ENCODE measurements around the gene PIGN. TPM values are rescaled to one million over a fixed set of nuclear protein-coding genes. Genes with fewer than 3 reads are reported as not detected.

PIGN gene
- total RNA-seq, 1 experiment from 2014 or later, result 30.8 TPM

- in situ Hi-C loops (cut with HindIII; ENCODE audit: low sequenced_read_pairs), result no loop called here
- peak; percentile 82 for DNase-seq (ENCODE audit: low spot score)
These were observed 55.5 kb downstream of the PIGN start for GRCh38 chr18:62131301-62131909.

- no peak for DNase-seq (ENCODE audit: low spot score)
- in situ Hi-C loops (cut with HindIII; ENCODE audit: low sequenced_read_pairs), result no loop called here
These were observed 58.7 kb downstream of the PIGN start for GRCh38 chr18:62128157-62128556.

- no peak for DNase-seq (ENCODE audit: low spot score)
- in situ Hi-C loops (cut with HindIII; ENCODE audit: low sequenced_read_pairs), result no loop called here
These were observed 60.1 kb downstream of the PIGN start for GRCh38 chr18:62126737-62127136.

- in situ Hi-C loops (cut with HindIII; ENCODE audit: low sequenced_read_pairs), result no loop called here
- DNase-seq (ENCODE audit: low spot score), result no peak
These were observed 61.2 kb downstream of the PIGN start for GRCh38 chr18:62125702-62126101.

DNA sequence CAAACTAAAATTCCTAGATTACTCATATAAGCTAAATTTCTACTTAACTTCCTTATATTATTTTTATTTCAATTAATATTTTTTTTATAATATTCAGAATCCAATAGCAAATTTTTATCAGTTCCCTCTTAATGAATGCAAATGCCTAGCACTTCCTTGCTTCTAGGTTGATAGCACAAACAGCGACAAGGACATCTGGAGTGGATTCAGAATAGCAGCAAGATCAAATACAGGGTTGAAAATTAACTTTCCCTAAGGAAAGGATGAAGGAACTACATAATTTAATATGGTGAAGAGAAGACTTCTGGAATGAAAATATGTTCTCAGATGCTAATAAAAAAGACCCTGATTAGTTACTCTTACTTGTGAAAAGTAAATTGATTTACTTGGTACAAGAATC is 64.5 kb downstream of the PIGN start:
- in situ Hi-C loops (cut with HindIII; ENCODE audit: low sequenced_read_pairs), result no loop called here
- no peak for DNase-seq (ENCODE audit: low spot score)

- no peak for DNase-seq (ENCODE audit: low spot score)
- in situ Hi-C loops (cut with HindIII; ENCODE audit: low sequenced_read_pairs), result no loop called here
These were observed 67.0 kb downstream of the PIGN start for GRCh38 chr18:62119884-62120283.

DNA sequence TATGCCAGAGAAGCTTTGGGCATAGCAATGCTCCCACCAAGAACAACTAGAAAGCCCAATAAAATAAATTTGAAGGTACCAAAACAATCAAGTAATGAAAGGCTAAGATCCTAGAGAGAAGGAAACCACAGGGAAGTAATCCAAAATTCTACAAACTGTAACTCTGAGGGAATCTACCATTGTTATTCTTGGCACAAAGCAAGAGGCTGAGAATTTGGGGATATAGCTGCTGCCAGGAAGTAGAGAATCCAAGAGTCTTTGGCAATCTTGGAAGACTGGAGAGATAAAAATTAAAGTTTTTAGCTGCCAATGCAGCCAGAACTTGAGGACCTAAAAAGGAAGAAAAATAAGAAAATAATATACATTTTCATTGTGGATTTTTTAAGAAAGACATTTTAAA is 68.5 kb downstream of the PIGN start:
- in situ Hi-C loops (cut with HindIII; ENCODE audit: low sequenced_read_pairs), result no loop called here
- DNase-seq (ENCODE audit: low spot score), result no peak

DNA sequence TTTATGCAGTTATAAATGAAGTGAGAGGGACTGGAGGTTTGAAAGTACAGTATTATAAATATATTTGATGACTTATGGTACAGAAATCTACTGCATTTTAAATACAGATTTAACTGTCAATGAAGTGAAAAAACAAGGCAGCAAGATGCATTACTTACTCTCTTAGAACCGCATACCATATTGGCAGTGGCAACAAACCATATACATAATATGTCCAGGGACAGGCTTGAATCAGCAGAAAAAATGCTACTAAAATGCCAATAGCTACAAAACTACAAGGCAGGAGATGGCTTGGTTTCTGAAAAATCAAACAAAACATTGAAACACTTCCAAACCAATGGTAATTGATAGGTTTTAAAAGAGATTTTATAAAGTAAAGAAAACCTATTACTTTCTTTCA is 77.2 kb downstream of the PIGN start:
- in situ Hi-C loops (cut with HindIII; ENCODE audit: low sequenced_read_pairs), result no loop called here
- no peak for DNase-seq (ENCODE audit: low spot score)

GRCh38 chr18:62107881-62108280 is 79.0 kb downstream of the PIGN start:
- DNase-seq (ENCODE audit: low spot score), result no peak
- in situ Hi-C loops (cut with HindIII; ENCODE audit: low sequenced_read_pairs), result no loop called here

DNA sequence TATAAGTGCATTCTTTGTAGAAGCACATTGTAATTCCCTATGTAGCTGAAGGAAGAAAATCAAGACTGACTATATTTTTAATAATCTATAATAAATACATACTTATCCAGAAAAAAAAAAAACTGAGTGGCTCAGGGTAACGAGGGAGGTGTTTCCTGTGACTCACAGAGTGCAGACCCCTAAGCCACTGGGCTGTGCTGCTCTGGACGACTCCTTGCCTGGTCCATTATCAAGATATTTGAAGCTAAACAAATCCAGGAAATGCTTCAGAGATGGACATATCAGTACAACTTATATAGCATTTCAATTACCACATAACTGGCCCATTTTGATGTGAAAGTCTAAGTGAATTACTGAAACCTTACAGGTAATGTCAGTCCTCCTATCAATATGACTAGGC is 80.6 kb downstream of the PIGN start:
- in situ Hi-C loops (cut with HindIII; ENCODE audit: low sequenced_read_pairs), result no loop called here
- no peak for DNase-seq (ENCODE audit: low spot score)

- in situ Hi-C loops (cut with HindIII; ENCODE audit: low sequenced_read_pairs), result no loop called here
- DNase-seq (ENCODE audit: low spot score), result no peak
These were observed 81.5 kb downstream of the PIGN start for GRCh38 chr18:62105376-62105775.

DNA sequence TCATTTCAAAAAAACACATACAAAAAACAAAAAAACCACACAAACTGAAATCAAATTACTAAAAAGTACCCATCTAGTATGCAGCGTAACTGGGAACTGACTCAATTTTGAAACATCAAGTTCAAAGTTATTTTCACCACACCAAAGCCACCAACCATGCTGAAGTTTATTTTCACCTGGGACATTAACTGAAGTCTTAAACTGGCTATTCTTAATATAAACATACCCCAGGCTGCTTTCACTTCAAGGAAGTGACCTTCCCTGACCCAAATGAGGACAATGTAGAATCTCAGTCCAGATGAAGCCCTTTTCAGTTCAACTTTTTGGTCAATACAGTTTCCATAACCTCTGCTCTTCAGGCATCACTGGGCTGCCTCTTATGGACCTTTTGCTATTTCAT is 84.6 kb downstream of the PIGN start:
- DNase-seq (ENCODE audit: low spot score), result no peak
- in situ Hi-C loops (cut with HindIII; ENCODE audit: low sequenced_read_pairs), result no loop called here

DNA sequence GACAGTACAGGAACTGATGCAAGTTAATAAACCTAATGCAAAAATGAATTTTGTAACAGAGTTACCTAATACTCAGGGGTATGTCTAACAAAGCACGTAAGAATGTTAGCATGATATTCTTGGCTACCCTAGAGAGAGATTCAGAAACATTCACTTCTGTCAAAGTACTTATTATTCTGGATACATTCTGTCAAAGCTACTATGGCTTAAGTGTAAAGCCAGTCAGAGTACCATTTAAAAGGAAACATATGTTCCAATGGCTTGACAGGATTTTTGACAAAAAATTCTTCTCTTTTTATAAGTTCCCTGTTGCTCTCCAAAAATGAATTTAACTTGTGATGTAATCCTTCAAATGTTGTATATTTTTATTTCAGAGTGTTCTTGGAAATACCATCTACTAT is 85.5 kb downstream of the PIGN start:
- DNase-seq (ENCODE audit: low spot score), result no peak
- in situ Hi-C loops (cut with HindIII; ENCODE audit: low sequenced_read_pairs), result no loop called here

GRCh38 chr18:62098960-62099359 is 87.9 kb downstream of the PIGN start:
- no peak for DNase-seq (ENCODE audit: low spot score)
- in situ Hi-C loops (cut with HindIII; ENCODE audit: low sequenced_read_pairs), result no loop called here

DNA sequence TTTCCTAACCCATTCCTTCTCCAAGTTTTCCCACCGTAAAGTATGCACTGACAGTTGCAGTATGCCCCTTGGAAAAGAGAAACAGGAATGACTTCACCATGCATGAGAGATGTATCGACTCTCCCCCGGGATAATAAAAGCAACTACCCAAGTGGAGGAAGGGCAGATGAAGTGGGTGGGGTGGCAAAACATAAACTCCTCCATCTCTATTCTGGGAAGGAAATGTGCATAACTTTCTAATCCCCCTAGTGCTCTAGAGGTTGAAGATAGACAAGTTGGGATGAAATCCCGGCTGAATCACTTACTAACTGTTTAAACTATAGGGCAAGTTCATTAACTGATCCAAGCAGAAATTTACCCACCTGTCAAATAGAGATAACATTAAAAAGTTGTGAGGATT is 89.2 kb downstream of the PIGN start:
- in situ Hi-C loops (cut with HindIII; ENCODE audit: low sequenced_read_pairs), result no loop called here
- DNase-seq (ENCODE audit: low spot score), result no peak

DNA sequence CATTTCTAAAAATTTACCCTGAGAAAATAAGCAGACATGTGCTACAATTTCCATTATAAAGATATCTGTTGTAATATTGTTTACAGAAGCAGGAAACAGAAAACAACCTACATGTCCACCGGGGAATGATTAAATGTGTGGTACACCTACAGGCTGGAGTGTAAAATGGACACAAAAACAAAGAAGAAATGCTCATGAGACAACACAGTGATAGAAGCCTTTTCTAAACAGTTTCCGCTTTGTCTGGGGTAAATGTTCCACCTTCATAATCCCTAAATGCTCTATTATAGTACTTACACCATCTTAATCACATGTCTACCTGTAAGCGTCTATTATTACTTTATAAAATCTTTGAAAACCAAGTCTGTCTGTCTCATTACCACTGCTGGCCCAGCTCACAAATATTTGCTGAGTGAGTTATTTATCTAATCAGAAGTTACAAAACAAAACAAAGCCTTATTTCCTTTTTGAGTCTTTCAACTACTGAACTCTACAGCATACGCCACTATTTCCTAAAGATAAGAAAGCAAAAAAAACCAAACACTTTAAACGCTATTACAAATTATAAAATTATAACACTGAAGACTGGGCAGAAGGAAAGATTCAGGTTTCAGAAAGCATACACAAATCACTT is 95.3 kb downstream of the PIGN start:
- DNase-seq (ENCODE audit: low spot score), result no peak
- in situ Hi-C loops (cut with HindIII; ENCODE audit: low sequenced_read_pairs), result no loop called here

DNA sequence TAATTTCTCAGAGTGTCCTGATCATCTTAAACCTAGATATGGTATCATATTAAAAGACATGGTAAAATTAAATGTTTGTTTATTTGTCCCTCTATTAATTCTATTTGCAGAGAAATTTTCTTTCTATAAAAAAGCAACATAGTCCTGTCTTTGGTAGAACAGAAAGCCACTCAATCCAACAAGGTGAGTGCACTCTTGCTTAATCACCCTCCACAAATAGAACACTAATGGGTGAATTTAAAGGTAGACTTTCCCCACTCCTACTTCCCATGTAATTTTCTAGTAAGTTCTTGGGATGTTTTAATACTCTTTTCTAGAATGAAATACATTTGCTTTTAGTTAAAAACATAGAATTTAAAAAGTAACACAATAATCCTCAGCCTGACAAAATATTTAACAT is 97.7 kb downstream of the PIGN start:
- in situ Hi-C loops (cut with HindIII; ENCODE audit: low sequenced_read_pairs), result no loop called here
- DNase-seq (ENCODE audit: low spot score), result no peak

- DNase-seq (ENCODE audit: low spot score), result no peak
- in situ Hi-C loops (cut with HindIII; ENCODE audit: low sequenced_read_pairs), result no loop called here
These were observed 98.7 kb downstream of the PIGN start for GRCh38 chr18:62088156-62088555.

- in situ Hi-C loops (cut with HindIII; ENCODE audit: low sequenced_read_pairs), result no loop called here
- no peak for DNase-seq (ENCODE audit: low spot score)
These were observed 101.1 kb downstream of the PIGN start for GRCh38 chr18:62085756-62086155.

DNA sequence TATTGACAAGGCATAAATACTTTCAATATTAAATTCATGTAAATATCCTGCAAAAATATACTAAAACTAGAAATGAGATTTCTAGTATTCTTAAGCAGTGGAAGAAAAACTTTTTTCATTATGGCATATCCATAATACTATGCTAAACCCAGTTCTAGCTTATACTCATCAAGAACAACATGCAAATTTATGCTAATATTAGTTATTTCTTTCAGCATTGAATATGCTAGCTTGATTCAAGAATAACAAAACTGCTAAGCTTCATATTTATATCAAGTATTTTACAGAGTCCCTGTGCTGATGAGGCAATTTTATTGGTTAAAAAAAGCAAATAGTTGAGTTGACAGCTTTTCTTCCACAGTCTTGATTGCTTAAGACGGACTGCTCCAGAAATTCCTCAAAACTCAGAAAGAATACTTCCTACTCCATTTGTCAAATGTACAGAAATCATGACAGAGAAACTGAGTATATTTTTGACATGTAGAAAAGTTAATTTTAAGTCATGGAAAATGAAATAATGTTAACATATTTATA is 105.0 kb downstream of the PIGN start:
- in situ Hi-C loops (cut with HindIII; ENCODE audit: low sequenced_read_pairs), result no loop called here
- no peak for DNase-seq (ENCODE audit: low spot score)

- in situ Hi-C loops (cut with HindIII; ENCODE audit: low sequenced_read_pairs), result no loop called here
- no peak for DNase-seq (ENCODE audit: low spot score)
These were observed 105.6 kb downstream of the PIGN start for GRCh38 chr18:62081248-62081647.
